ENCODE measurements around the gene TPRA1.

TPRA1 gene

GRCh38 chr3:127590593-127591465, at the start of gene TPRA1:
Gene TPRA1 (minus strand): TSS chr3:127590733. CDS start chr3:127580146, 10,587 bp downstream.
- DNase-seq: peak; percentile 96
- Histone ChIP-seq H3K4me1 (peaks cover 0 to 46% (median 32%) of the 10 kb centered on the region in 4 donors), H3K36me3 (no peaks in the 10 kb centered on the region), H3K9me3 (no peaks in the 10 kb centered on the region), H3K27me3 (no peaks in the 10 kb centered on the region), H3K4me3 (peak within 1 kb of the TSS; percentile 88 to 98), H3K27ac (peak within 1 kb of the TSS; percentile 94 to 97)
- peak in 1 of 2 experiments; percentile 13 for TF ChIP-seq CTCF (IDR thresholded peaks at IDR 0.05)
- intact Hi-C loops (cut with DNase I; ENCODE audit: low total_unique reads): loop anchor here (5.0 kb wide), 1 partner anchor 81 kb away; the partner anchor contains the start of gene ABTB1

- TF ChIP-seq CTCF (IDR thresholded peaks at IDR 0.05): no peak
- no peak overlapping the region for H3K4me3 ChIP-seq
- H3K36me3 ChIP-seq: no peaks in the 10 kb centered on the region
- H3K4me1 ChIP-seq: no peaks in the 10 kb centered on the region
- H3K9me3 ChIP-seq: no peaks in the 10 kb centered on the region
- DNase-seq: no peak
- H3K27ac ChIP-seq: no peak overlapping the region
- no peaks in the 10 kb centered on the region for H3K27me3 ChIP-seq
- intact Hi-C loops (cut with DNase I; ENCODE audit: low total_unique reads): no loop called here
Measured at GRCh38 chr3:127640042-127640355, 49.5 kb upstream of the TPRA1 start.

- intact Hi-C loops (cut with DNase I; ENCODE audit: low total_unique reads): no loop called here
- H3K9me3 ChIP-seq: no peaks in the 10 kb centered on the region
- H3K4me1 ChIP-seq: no peaks in the 10 kb centered on the region
- no peak for TF ChIP-seq CTCF (IDR thresholded peaks at IDR 0.05)
- no peak overlapping the region for H3K4me3 ChIP-seq
- no peaks in the 10 kb centered on the region for H3K27me3 ChIP-seq
- no peak for DNase-seq
- H3K36me3 ChIP-seq: no peaks in the 10 kb centered on the region
- no peak overlapping the region for H3K27ac ChIP-seq
Measured at GRCh38 chr3:127639173-127640041, 48.9 kb upstream of the TPRA1 start.

GRCh38 chr3:127637971-127638370, 47.4 kb upstream of the TPRA1 start:
- intact Hi-C loops (cut with DNase I; ENCODE audit: low total_unique reads): no loop called here
- H3K4me3 ChIP-seq: no peak overlapping the region
- H3K4me1 ChIP-seq: no peaks in the 10 kb centered on the region
- H3K27ac ChIP-seq: no peak overlapping the region
- no peak for DNase-seq
- TF ChIP-seq CTCF (IDR thresholded peaks at IDR 0.05): no peak
- no peaks in the 10 kb centered on the region for H3K9me3 ChIP-seq
- H3K27me3 ChIP-seq: peaks cover 0 to 5% of the 10 kb centered on the region in 2 donors
- H3K36me3 ChIP-seq: no peaks in the 10 kb centered on the region

- no peaks in the 10 kb centered on the region for H3K4me1 ChIP-seq
- peak in 1 of 2 donors; percentile 11 for DNase-seq
- intact Hi-C loops (cut with DNase I; ENCODE audit: low total_unique reads): no loop called here
- H3K4me3 ChIP-seq: no peak overlapping the region
- no peak for TF ChIP-seq CTCF (IDR thresholded peaks at IDR 0.05)
- no peaks in the 10 kb centered on the region for H3K9me3 ChIP-seq
- peaks cover 0 to 5% of the 10 kb centered on the region in 2 donors for H3K27me3 ChIP-seq
- H3K36me3 ChIP-seq: no peaks in the 10 kb centered on the region
- H3K27ac ChIP-seq: no peak overlapping the region
Measured at GRCh38 chr3:127637546-127637945, 47.0 kb upstream of the TPRA1 start.

Measured in tibial artery (tissue), 4 donors.